ENCODE measurements around the gene TRIM66.

Gene TRIM66

DNA sequence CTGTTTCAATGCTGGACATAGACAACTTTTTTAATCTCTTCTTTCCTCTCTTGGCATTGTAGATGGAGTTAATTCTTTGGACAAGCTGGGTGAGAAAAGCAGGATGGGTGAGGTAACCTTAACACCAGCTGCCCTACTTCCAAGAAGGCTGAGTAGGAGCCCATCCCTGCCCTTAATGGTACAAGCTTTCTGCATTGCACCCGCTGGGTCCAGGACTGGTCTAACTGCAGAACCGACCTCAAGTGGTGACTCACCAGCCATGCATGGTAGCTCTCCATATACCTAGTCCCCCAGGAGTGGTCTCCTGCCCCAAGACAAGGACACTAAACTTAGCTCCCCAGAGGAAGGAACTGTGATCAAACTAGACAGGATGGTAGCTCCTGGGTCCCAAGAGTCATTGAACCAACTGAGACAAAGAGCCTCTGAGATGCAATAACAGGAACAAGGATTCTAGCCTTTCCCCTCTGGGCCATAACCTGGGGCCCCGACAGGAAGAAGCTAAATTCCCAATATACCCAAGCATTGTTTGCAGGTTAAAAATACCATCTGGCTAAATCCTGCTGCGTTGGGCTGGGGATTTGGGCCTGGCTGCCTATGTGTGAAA, 32.3 kb upstream of the TRIM66 start:
- DNase-seq (ENCODE audit: low read depth) = no peak

DNA sequence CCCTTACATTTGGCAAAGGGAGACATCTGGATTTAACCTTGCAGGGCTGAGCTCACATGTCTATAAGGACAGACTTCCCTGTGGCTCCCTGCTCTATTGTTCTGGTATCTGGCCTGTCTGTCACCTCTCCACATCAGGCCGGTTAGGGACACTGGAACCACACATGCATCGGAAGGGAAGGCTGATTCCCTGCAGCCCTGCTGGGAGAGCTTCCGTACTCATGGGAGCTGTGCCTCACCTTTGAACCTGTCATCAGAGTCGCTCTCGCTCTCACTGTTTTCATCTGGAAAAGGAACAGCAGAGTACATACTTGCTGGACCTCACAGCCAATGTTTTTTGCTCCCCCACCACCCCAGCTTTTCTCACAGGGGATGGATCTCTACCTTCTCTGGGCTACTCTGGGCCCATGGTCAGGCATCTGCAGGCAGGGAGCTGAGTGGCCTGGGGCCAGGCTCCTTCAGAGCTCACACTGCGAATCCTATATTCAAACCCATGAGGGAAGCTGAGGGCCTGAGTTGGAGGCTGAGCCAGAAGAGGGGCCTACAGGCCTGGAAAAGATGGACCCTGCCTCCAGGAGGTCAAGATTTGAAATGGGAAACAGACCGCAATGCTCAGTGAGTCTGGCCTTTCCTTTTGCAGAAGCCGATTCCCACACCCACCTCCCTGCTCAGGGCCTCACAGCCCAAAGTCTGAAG, 31.4 kb upstream of the TRIM66 start:
- DNase-seq (ENCODE audit: low read depth) = no peak

DNA sequence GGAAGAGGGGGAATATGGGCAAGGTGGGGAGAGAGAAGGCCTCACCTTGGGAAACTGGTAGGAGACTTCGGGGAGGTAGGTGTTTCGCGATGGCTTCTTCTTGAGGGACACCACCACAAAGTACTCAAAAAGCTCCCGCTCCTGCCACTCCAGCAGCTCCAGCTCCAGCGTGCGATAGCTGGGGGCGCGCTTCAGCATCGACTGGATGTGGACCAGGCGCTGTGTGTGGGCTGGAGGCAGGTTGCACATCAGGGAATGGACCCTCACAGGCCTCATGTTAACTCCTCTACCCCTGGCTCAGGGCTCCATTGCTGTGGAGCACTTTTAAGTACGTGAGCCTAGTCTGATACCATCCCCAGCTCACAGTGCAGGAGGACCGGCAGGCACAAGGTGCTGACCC, 30.0 kb upstream of the TRIM66 start:
- DNase-seq (ENCODE audit: low read depth) = no peak

DNA sequence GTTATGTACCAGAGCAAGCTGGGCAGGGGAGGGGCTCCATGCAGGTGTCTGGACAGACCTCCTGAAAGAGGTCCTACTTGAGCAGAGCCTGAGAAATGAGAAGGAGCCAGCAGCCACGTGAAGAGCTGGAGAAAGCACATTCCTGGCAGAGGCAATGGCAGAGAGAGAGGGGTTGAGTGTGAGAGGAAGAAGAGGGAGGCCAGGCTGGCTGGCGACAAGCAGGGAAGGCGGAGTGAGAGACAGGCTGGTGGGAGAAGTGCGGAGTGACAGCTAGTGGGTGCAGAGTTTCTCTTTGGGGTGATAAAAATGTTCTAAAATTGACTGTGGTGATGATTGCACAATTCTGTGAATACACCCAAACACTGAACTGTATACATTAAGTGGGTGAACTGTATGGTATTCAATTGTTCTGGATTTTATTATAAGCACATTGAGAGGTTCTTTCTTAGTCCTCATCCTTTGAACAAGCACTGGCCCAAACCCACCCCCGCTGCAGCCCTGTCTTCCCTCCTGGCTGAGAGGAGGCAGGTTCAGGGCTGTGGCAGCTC, 29.5 kb upstream of the TRIM66 start:
- DNase-seq (ENCODE audit: low read depth) = no peak

DNA sequence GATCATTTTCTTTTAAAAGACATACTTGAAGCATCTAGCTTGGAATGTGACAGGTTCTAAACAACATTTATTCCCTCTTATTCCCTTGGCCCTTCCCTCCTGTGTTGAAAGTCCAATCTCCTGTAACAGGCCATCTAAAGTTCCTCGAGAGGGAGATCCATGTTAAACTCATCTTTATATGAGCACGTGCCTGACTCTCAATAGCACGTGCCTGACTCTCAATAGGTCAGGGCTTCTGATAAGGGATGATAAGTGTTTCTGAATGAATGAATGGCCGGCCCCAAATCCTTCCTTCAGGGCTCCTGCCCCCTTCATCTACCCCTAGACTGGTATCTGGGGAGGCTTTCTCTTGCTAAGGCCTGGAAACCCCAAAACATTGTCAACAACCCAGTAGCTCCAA, 27.3 kb upstream of the TRIM66 start:
- DNase-seq (ENCODE audit: low read depth) = no peak

DNA sequence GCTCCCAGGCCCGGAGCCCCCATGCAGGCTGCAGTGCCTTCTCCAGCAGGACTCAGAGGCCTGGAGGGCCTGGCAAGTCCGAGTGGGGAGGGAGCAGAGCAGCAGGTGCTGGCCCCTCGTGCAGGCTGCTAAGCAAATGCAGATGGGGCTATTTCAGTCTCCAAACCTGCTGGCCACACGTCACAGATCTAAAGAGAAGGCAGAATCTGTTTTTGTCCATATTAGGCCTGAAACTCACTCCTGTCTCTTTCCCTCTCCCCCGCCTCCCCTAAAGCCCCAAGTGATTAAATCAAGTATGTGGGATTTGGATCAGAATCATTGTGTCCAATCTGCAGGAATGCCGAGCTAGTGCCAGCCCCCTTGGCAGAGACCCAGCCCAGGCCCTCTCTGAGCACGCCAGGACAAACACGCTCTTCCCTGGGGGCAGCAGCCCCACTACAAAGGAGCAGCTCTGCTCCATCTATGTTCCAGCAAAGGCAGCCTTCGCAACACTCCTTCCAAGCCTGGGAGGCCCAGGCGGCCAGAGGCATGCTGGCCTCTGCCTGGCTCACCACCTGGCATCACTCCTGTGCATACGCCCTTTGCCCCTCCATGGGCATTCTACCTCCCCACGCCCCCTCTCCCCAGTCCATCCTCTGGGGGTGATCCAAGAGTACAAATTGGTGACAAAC, 26.7 kb upstream of the TRIM66 start:
- no peak for DNase-seq (ENCODE audit: low read depth)

DNA sequence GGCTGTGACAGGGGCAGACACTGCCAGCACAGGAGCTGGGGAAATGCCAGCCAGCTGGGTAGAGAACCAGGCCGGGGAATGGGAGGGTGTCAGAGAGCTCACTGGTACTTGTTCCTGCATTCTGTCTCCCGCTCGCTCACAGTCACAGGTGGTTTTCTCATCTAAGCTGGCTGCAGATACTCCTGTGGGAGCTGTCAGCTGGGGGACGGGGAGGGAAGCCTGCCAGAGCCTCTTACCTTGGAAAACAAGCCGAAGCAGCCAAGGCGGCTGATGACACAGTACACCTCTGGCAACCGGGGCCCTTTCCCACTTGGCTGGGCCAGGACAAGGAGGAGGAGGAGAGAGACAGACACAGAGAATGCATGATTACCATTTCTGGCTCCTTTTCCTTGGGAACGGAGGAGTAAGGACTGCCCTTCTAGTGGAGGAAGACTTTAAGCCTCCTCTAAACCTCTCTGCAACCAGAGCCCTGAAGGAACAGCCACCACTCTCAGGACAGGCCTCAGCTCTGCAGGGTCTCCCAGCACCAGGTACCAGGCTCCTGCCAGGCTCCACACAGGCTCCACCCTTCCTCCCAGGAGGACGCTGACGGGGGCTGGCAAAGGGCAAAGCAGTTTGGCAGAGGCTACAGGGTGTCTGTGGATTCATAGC, 25.2 kb upstream of the TRIM66 start:
- no peak for DNase-seq (ENCODE audit: low read depth)

DNA sequence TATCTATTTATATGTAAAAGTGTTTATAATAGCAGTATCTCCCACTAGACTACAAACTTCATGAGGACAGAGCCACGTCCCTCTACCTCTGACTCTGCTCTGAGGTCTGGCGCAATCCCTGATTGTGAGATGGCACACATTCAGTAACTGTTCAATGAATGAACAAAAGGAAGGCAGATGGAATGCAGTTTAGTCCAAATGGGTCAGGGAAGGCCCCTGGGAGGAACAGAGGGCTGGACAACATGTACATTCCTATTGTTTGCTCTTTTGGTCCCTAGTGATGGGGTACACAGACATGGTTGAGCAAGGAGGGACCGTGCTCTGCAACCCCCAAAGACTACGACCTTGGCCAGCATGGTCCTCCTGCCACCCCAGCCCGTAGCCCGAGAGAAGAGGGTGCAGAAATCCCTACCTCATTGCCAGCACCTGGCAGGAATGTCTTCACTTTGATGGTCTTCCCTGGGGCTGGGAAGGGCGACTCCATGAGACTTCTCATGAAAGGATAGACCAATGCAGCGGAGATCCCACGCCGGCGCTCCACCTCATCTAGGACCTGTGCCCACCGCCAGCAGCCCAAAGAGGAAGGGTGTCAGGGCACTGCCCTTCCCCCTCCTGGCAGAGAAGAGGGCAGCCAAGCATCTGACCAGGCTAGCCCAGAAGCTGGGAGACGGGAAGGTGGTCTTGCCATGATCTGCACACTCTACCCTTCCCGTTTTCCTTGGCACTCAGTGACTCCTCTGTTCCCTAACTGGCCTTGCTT, 24.4 kb upstream of the TRIM66 start:
- DNase-seq (ENCODE audit: low read depth) = no peak

DNA sequence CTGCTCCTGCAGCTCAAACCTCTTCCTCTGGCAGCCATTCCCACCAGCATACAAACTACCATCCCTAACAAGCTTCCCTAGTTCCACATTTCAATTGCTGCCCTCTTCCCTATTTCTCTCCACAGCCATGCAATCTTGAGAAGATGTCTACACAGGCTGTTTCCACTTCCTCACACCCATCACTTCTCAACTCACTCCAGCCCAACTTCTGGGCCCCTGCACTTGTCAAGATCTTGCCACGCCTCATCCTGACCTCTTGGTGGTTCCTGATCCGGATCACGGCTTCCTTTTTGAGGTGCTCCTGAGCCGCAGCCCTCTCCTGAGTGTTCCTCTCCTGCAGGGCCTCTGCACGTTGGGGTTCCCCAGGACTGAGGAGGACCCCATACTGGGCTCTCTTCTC, 22.7 kb upstream of the TRIM66 start:
- DNase-seq (ENCODE audit: low read depth) = no peak

DNA sequence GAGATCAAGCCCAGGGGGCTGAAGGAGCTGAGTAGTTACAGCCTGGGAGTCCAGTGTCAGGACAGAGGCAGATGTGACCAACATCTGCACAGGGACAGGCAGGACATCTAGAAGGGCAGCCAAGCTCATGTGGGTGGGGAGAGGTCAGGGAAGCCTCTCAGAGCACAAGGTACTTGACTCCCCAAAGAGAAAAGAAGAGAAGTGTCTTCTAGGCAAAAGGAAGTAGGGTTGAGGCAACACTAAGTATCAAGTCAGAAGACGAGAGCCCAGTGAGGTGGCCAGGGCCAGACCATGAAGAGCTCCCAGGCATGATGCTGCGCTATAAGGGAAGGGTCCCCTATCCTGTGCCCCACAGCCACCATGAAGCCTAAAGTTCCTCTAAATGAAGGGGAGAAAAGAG, 21.7 kb upstream of the TRIM66 start:
- no peak for DNase-seq (ENCODE audit: low read depth)

DNA sequence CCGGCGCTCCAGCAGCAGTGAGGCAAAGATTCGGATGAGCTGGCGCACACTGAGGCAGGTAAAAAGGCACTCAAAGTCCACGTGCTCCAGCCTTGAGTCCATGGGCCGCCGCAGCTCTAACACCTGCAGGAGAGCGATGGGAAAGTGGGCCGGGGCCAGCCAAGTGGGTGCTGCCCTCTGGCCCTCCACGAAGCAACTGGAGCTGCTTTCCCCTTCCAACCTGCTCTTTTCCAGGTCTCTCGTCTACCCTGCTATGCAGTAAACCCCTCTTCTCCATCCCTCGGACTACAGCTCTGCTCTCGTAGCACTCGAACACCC, 20.1 kb upstream of the TRIM66 start:
- no peak for DNase-seq (ENCODE audit: low read depth)

DNA sequence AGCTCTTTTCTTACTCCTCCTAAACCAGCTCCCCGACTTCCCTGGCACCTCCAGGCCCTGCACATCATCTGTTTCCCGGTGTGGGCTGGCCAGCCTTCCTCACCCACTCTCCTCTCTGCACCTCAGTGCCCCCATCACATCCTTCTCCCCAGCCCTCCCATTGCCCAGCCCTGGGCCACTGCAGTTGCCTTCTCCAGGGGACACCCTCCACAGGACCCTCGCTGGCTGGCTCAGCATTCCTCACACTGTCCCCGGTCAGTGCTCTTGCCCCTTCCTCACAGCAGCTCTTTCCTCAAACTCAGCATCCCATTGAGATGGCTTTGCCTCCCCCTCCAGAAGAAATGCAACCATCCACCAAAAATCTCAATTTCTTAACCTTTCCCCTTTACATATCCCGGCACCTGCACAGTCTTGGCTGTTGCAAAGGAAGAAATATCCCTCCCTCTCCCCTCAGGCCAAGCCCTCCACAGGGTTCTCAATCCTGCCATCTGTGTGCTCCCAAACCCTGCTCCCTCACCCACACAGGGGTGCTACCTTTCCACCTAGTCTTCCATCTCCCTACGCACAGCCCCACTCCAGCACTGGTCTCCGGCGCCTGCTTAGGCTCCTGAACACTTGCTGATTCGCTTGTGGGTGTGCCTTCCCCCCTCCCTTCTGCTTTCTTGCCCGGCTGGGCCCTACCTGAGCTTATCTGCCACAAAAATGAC, 19.6 kb upstream of the TRIM66 start:
- no peak for DNase-seq (ENCODE audit: low read depth)

DNA sequence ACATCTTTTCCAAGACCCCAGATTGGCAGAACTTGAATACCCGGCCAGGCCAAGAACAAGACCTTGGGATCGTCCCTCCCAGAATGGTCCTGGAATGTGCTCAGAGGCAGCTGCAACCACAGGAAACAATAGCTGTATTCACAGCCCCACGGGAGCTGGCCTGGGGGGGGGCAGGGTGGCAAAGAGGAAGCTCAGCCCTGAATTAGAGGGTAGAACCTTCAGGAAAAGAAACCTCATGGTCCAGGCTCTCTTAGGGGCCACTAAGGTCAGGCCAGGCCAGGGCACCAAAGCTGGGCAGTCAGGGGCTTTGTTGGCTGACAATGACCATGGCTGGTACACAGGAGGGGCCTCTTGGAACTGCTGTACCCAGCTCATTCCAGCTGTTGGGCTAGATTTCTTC, 17.4 kb upstream of the TRIM66 start:
- no peak for DNase-seq (ENCODE audit: low read depth)

DNA sequence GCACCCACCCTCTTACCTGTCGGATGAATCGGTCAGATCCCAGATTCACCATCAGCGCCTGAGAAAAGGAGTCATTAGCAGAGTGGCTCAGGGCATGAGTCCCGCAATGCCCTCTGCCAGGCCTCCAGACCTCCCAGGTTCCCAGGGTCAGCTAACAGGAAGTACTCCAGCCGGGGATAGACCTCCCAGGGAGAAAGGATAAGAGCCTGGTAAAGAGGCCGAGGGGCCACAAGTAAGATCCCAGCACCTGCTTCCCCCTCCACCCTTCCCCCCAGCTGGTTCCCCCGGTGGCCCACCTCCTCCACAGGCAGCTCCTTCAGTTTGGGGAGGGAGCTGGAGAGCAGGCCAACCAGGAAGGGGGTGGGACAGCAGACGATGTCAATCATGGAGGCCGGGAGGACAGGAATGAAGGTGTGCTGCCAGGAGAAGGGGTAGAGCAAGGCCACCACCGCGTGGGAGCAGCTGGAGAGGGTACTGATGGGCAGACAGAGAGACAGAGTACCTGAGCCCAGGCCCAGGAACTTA, 16.5 kb upstream of the TRIM66 start:
- DNase-seq (ENCODE audit: low read depth) = no peak

DNA sequence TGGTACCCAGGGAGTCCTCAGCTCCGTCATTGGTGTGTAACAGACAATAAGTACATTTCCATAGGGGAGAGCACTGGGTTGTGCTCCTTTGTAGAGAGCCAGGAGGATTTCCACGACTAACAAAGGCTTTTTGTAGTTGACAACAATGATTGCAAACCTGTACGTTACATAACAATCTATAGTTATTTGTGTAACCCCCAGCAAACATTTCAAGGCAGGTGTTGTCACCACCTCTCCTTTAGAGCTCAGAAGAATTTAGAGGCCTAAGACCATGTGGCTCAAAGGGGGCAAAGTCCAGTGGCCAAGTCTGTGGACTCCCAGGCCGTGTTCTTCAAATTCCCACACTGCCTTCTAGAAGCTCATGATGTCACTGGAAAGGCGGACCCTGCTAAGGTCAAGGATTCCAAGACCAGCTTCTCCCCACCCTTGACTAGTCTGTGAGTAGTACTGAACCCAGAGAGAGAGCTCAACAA, 15.9 kb upstream of the TRIM66 start:
- DNase-seq (ENCODE audit: low read depth) = no peak

DNA sequence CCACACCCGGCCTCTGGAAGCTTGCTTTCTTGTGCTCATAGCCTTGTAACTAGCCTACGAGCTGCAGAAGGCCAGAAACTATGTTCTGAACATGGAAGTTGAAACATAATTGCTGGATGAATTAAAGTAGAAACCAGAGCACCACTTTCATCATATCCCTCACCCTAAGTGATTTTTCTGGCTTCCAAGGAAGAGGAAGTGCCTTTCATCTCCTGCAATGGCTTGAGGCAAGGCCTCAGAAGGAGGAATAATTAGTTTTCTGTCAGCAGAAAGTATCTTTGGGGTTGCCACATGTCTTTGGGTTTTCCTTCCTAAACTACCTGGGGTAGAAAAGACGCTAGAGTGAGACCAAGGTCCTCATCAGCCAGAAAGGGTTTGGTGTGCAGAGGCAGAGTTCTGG, 14.6 kb upstream of the TRIM66 start:
- DNase-seq (ENCODE audit: low read depth) = no peak

DNA sequence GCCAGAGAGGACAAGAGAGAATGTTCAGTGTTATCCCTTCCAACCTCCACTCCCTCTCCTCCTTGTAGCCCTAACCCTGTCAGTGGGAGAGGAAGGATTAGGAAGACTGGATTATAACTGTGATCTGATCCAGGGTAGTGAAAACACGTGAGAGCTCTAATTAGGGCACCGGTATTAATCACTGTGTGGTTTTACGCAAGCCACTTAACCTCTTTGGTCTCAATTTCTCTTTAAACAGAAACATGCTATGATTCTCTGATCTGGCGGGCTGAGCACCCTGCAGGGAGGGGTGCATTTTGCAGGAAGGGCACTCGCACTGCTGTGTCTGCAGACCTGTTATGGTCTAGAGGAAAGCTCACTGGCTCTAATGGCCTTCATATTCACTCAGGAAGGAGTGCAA, 11.7 kb upstream of the TRIM66 start:
- no peak for DNase-seq (ENCODE audit: low read depth)

DNA sequence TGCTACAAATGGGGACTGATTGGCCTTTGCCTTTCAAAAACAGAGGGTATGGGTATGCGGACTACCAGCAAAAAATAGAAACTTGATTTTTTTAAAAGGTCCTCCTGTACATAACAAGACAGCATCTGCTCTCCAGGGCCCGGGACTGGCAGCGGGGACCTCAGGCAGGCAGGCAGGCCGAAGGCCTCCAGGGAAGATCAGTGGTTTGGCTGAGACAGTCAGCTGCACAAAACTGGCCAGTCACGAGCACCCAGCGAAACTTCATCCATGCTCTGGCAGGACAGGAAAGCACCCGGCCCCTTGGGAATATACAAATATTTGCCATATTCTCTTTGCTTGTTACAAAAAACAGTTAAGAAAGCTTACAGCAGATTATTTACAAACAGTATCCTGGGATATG, 11.1 kb upstream of the TRIM66 start:
- no peak for DNase-seq (ENCODE audit: low read depth)

DNA sequence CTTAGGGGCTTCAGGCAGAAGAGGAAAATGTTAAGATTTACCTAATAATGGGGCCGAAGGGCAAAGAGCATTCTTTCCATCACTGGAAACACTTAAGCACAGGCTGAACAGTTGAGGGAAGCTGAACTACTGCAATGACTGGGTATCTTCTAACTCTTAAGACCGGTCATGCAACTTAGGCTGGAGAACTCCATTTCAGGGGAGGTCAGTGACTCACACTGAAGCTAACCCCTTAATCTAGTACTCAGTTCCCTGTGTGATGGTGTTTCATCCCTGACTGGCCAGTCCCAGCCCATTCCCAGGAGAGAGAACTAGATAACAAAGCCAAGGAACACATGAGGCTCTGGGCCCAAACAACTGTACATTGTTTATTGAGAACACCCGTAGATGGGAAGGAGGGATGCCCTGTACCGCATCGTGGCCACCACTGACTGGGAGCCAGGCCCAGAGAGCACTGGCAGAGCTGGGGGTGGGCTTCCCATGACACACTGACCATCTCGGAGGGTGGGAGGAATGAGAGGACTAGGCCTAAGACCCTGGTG, 10.6 kb upstream of the TRIM66 start:
- DNase-seq (ENCODE audit: low read depth) = no peak

DNA sequence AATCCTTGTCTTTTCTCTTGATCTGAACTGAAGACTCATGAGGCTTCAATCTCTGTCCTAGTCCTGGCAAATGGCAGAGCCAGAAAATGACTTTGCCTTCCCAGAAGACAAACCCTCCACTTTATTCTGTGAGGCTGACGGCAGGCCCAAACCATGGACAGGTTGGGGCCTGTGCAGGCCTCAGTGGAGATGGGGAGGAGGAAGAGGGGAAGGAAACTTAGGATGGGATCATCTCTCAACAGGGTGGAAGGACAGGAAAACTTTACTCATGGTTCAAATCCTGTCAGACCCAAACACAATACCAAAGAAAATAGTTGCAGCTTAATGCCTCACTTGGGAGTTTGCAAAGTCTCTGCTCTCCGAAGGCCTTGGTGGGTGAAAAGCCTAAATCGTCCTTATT, 10.0 kb upstream of the TRIM66 start:
- DNase-seq (ENCODE audit: low read depth) = no peak

DNA sequence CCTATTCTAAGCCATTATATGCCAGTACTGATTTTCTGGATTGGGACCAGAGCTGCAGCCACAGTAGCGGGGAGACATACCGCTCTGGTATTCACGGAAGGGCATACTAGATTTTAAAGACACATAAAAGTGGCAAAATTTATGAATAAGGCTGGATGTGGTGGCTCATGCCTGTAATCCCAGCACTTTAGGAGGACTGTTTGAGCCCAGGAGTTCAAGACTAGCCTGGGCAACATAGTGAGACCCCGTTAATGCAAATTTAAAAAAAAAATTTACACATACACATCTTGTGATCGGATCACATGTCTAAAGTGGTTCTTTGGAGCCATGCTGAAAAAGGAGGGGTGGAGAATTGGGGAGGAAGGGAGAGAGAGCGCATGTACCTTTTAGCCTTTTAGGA, 9.1 kb upstream of the TRIM66 start:
- no peak for DNase-seq (ENCODE audit: low read depth)

Measured in T-helper 22 cell (primary cell).